ENCODE data around the gene AFAP1.
A peak's percentile ranks its signal among the peaks of the same experiment; 100 is the strongest.

AFAP1 gene

DNA sequence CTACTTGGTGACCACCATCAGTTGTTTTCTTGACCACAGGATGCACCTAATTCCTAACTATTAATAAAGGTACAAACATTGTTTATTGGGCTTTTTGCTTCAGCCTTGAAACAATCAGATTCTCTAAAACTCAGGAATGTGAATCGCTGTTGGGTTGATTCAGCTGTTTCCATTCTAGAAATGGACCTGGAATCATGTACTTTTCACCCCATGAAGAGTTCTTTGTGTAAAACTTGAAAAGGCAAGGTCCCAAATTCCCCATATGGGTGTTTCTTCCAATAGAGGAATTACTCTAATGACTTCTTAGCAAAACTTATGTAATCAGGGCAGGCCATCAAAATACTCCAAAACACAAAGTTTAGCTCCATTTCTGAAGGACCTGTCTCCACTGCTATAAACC, 7.4 kb downstream of the AFAP1 start:
- Histone ChIP-seq H3K9ac (no peak overlapping the region), H3K9me3 (ENCODE audit: control insufficient read depth, low read length) (no peaks in the 10 kb centered on the region), H3K27ac (no peak overlapping the region), H2AFZ (no peak overlapping the region), H3K79me2 (peaks cover 30% of the 10 kb centered on the region), H3K4me1 (peaks cover 4% of the 10 kb centered on the region), H3K4me2 (ENCODE audit: low read length) (no peak overlapping the region), H3K27me3 (ENCODE audit: control insufficient read depth, insufficient read depth, low read length) (no peaks in the 10 kb centered on the region), H3K36me3 (ENCODE audit: control insufficient read depth, insufficient read depth, low read length) (no peaks in the 10 kb centered on the region), H3K4me3 (ENCODE audit: low read depth, low read length) (no peak overlapping the region)
- TF ChIP-seq, protein P1, sequence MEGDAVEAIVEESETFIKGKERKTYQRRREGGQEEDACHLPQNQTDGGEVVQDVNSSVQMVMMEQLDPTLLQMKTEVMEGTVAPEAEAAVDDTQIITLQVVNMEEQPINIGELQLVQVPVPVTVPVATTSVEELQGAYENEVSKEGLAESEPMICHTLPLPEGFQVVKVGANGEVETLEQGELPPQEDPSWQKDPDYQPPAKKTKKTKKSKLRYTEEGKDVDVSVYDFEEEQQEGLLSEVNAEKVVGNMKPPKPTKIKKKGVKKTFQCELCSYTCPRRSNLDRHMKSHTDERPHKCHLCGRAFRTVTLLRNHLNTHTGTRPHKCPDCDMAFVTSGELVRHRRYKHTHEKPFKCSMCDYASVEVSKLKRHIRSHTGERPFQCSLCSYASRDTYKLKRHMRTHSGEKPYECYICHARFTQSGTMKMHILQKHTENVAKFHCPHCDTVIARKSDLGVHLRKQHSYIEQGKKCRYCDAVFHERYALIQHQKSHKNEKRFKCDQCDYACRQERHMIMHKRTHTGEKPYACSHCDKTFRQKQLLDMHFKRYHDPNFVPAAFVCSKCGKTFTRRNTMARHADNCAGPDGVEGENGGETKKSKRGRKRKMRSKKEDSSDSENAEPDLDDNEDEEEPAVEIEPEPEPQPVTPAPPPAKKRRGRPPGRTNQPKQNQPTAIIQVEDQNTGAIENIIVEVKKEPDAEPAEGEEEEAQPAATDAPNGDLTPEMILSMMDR (IDR thresholded peaks at IDR 0.05), result no peak

DNA sequence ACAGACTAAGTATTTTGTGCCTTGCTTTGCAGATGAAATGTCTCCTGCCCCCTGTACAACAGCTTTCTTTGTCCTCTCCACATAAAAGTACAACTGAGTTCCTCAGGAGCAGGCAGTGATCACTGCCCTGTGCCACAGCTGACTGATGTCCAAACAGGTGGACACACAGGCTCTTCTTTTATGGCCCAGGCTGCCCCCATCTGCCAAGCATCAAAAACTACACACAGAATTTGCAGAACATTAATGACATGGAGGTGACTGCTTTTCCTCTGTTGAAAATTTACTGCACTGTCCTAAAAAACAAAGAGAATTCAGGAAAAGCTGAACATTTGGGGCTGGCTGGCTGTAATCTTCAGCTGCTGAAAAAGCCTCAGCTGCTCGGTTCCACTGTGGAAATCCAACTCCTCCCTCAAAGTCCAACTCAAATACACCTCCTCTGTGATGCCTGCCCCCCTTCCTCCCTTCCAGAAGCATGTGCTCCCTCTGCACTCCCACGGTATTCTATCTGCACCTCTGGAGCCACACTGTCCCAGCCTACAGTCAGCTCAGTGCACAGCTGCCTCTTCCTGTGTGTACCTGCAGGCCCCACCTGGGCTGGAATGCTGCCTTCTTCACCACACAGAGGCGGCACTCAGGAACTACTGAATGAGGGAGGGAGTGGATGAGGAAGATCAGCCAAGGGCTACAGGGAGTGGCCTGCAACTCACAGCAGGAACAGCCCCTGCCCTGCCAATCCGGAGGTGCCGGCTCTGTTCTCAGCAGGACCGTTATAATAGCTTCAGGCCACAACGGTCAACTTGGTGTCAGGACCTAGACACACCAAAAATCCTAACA, 10.3 kb downstream of the AFAP1 start:
- Histone ChIP-seq H3K9ac (no peak overlapping the region), H3K9me3 (ENCODE audit: control insufficient read depth, low read length) (no peaks in the 10 kb centered on the region), H3K27ac (no peak overlapping the region), H3K4me3 (ENCODE audit: low read depth, low read length) (no peak overlapping the region), H3K4me1 (peaks cover 4% of the 10 kb centered on the region), H3K36me3 (ENCODE audit: control insufficient read depth, insufficient read depth, low read length) (no peaks in the 10 kb centered on the region), H3K4me2 (ENCODE audit: low read length) (no peak overlapping the region), H3K27me3 (ENCODE audit: control insufficient read depth, insufficient read depth, low read length) (no peaks in the 10 kb centered on the region), H3K79me2 (peaks cover 36% of the 10 kb centered on the region), H2AFZ (no peak overlapping the region)
- TF ChIP-seq, protein P1 (IDR thresholded peaks at IDR 0.05), result peak; percentile 27

DNA sequence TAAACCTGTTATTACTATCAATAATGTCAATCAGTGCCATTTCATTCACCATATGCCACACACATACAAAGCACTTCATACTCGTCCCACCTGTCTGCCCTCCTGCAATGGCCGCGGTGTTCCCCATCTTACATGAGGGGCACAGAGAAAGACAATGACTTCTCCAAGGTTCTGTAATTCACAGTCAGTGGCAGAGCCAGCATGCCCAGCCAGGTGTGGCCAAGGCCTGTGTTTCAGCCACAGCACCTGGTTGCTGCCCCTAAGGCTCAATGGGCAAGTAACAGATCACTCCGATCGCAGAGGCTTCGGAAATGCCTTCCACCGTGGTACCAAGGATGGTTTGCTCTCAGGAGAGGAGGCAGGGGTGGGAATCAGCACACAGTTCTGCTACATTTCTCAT, 10.9 kb downstream of the AFAP1 start:
- Histone ChIP-seq H3K9me3 (ENCODE audit: control insufficient read depth, low read length) (no peaks in the 10 kb centered on the region), H3K4me3 (ENCODE audit: low read depth, low read length) (no peak overlapping the region), H3K4me1 (peaks cover 9% of the 10 kb centered on the region), H3K79me2 (peaks cover 33% of the 10 kb centered on the region), H3K27me3 (ENCODE audit: control insufficient read depth, insufficient read depth, low read length) (no peaks in the 10 kb centered on the region), H3K4me2 (ENCODE audit: low read length) (no peak overlapping the region), H2AFZ (no peak overlapping the region), H3K27ac (no peak overlapping the region), H3K9ac (no peak overlapping the region), H3K36me3 (ENCODE audit: control insufficient read depth, insufficient read depth, low read length) (no peaks in the 10 kb centered on the region)
- TF ChIP-seq, protein P1 (IDR thresholded peaks at IDR 0.05), result no peak

DNA sequence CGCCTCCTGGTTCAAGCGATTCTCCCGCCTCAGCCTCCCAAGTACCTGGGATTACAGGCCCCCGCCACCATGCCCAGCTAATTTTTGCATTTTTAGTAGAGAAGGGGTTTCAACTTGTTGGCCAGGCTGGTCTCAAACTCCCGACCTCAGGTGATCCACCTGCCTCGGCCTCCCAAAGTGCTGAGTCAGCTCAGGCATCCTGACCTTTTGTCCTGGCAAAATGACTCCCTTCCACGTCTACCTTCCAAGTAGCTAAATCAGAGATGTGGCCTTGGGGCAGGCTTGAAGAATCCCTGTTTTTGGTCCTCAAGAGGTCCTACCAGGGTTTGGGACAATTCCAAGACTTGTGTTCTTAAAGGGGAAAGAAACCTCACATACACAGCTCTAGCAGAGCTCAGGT, 12.8 kb downstream of the AFAP1 start:
- Histone ChIP-seq H3K36me3 (ENCODE audit: control insufficient read depth, insufficient read depth, low read length) (no peaks in the 10 kb centered on the region), H3K79me2 (peaks cover 33% of the 10 kb centered on the region), H3K27me3 (ENCODE audit: control insufficient read depth, insufficient read depth, low read length) (no peaks in the 10 kb centered on the region), H3K4me3 (ENCODE audit: low read depth, low read length) (no peak overlapping the region), H2AFZ (no peak overlapping the region), H3K4me1 (peaks cover 17% of the 10 kb centered on the region), H3K9me3 (ENCODE audit: control insufficient read depth, low read length) (no peaks in the 10 kb centered on the region), H3K4me2 (ENCODE audit: low read length) (no peak overlapping the region), H3K27ac (no peak overlapping the region), H3K9ac (no peak overlapping the region)
- TF ChIP-seq, protein P1 (IDR thresholded peaks at IDR 0.05), result no peak

DNA sequence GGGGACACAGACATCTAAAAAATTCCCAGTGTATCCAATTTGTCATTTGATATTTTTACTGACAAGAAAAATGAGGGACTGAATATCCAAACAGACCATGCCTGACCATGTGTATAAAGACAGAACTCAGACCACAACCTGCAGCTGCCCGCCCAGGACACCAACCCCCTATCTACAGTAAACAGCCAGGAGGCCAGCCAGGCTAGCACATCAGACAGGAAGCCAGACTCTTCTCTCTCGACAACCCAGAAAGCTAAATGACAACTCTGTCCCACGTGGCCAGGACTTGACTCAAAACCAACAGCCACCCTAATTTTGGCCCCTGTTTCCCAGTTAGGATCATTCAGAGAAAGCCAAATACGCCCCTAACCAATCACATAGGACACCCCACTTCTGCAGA, 15.1 kb downstream of the AFAP1 start:
- Histone ChIP-seq H3K9me3 (ENCODE audit: control insufficient read depth, low read length) (no peaks in the 10 kb centered on the region), H3K27ac (peak overlapping the region; percentile 79), H3K4me3 (ENCODE audit: low read depth, low read length) (no peak overlapping the region), H3K27me3 (ENCODE audit: control insufficient read depth, insufficient read depth, low read length) (no peaks in the 10 kb centered on the region), H3K36me3 (ENCODE audit: control insufficient read depth, insufficient read depth, low read length) (no peaks in the 10 kb centered on the region), H3K4me1 (peaks cover 17% of the 10 kb centered on the region), H3K79me2 (peaks cover 34% of the 10 kb centered on the region), H2AFZ (no peak overlapping the region), H3K9ac (no peak overlapping the region), H3K4me2 (ENCODE audit: low read length) (no peak overlapping the region)
- TF ChIP-seq, protein P1 (IDR thresholded peaks at IDR 0.05), result no peak
